Measurements from ENCODE around the gene CYREN. TPM values are rescaled to one million over a fixed set of nuclear protein-coding genes. Genes with fewer than 3 reads are reported as not detected.

Gene CYREN
- total RNA-seq, 4 donors from 2014 or later = 4.1 to 47.4 (median 27.7) TPM

GRCh38 chr7:135117096-135117495 is 53.4 kb downstream of the CYREN start:
- no peak overlapping the region for H3K4me3 ChIP-seq
- no peaks in the 10 kb centered on the region for H3K36me3 ChIP-seq
- intact Hi-C loops (cut with DNase I; ENCODE audit: low total_unique reads) = no loop called here
- no peaks in the 10 kb centered on the region for H3K27me3 ChIP-seq
- no peak for DNase-seq
- TF ChIP-seq CTCF (IDR thresholded peaks at IDR 0.05) (no peak), POLR2A (IDR thresholded peaks at IDR 0.05) (no peak)
- H3K27ac ChIP-seq = no peak overlapping the region
- no peaks in the 10 kb centered on the region for H3K9me3 ChIP-seq
- no peaks in the 10 kb centered on the region for H3K4me1 ChIP-seq

Small RNA genes within 50 kb of the gene (microRNA-seq; reads per million reads assigned to microRNA genes)
- not detected for gene MIR6509 (ENCODE audit: borderline microRNAs expressed, borderline replicate concordance)

Small RNA genes within 50 kb of the gene (small RNA-seq; reads per million reads assigned to genes)
- not detected for gene MIR6509

Other genes with a start within 250 kb of the CYREN start
- 10 to 100 TPM in 1 of 4 donors, 1 to 10 TPM in 2, under 1 TPM in 1; 0.29 to 12.5 (median 5.3) TPM for gene AGBL3, start 184.2 kb downstream of the CYREN start, total RNA-seq
- gene TMEM140, start 22.6 kb downstream of the CYREN start, total RNA-seq = 10 to 100 TPM in 3 of 4 donors, 1 to 10 TPM in 1; 5.9 to 30.0 (median 17.9) TPM
- gene WDR91, start 40.8 kb upstream of the CYREN start, total RNA-seq = 10 to 100 TPM; 11.8 to 33.2 (median 17.1) TPM
- gene STRA8, start 63.1 kb upstream of the CYREN start, total RNA-seq = not detected